ENCODE results near the gene ANO6. TPM values are rescaled to one million over a fixed set of nuclear protein-coding genes. Genes with fewer than 3 reads are reported as not detected.

The ANO6 gene
- total and polyA plus RNA-seq, 8 donors: 4.0 to 34.0 (median 17.7) TPM

GRCh38 chr12:45178771-45179170, 37.1 kb upstream of the ANO6 start:
- Histone ChIP-seq H3K4me3 (no peak overlapping the region), H3K9me3 (no peaks in the 10 kb centered on the region), H3K4me1 (no peaks in the 10 kb centered on the region), H3K27ac (no peak overlapping the region), H3K36me3 (no peaks in the 10 kb centered on the region), H3K27me3 (no peaks in the 10 kb centered on the region)
- ATAC-seq (no peak), FAIRE-seq (no peak), DNase-seq (no peak)
- TF ChIP-seq CTCF (IDR thresholded peaks at IDR 0.05): no peak
- intact Hi-C loops (cut with DNase I): no loop called here

- Histone ChIP-seq H3K36me3 (no peaks in the 10 kb centered on the region), H3K4me3 (no peak overlapping the region), H3K4me1 (no peaks in the 10 kb centered on the region), H3K9me3 (no peaks in the 10 kb centered on the region), H3K27ac (no peak overlapping the region), H3K27me3 (no peaks in the 10 kb centered on the region)
- FAIRE-seq (no peak), ATAC-seq (no peak), DNase-seq (no peak)
- intact Hi-C loops (cut with DNase I): no loop called here
- no peak for TF ChIP-seq CTCF (IDR thresholded peaks at IDR 0.05)
Observed at GRCh38 chr12:45182511-45182910, 33.4 kb upstream of the ANO6 start.

GRCh38 chr12:45183246-45183645, 32.6 kb upstream of the ANO6 start:
- 77 to 88% methylated on average over 2 of the region's 2 CpGs for WGBS, 2 donors
- ATAC-seq (no peak), DNase-seq (no peak), FAIRE-seq (no peak)
- Histone ChIP-seq H3K9me3 (no peaks in the 10 kb centered on the region), H3K36me3 (no peaks in the 10 kb centered on the region), H3K4me3 (no peak overlapping the region), H3K27ac (no peak overlapping the region), H3K27me3 (no peaks in the 10 kb centered on the region), H3K4me1 (no peaks in the 10 kb centered on the region)
- intact Hi-C loops (cut with DNase I): no loop called here
- TF ChIP-seq CTCF (IDR thresholded peaks at IDR 0.05): no peak

- 78 to 84% methylated on average over 6 of the region's 6 CpGs for WGBS, 2 donors
- FAIRE-seq: no peak
- ATAC-seq: peak in 1 of 4 donors; percentile 18
- Histone ChIP-seq H3K4me3 (no peak overlapping the region), H3K4me1 (no peaks in the 10 kb centered on the region), H3K36me3 (no peaks in the 10 kb centered on the region), H3K27ac (no peak overlapping the region), H3K27me3 (no peaks in the 10 kb centered on the region), H3K9me3 (no peaks in the 10 kb centered on the region)
- TF ChIP-seq CTCF (IDR thresholded peaks at IDR 0.05): no peak
- intact Hi-C loops (cut with DNase I): no loop called here
- DNase-seq: no peak
Observed at GRCh38 chr12:45184147-45184963, 31.5 kb upstream of the ANO6 start.

- Histone ChIP-seq H3K4me1 (no peaks in the 10 kb centered on the region), H3K36me3 (no peaks in the 10 kb centered on the region), H3K9me3 (no peaks in the 10 kb centered on the region), H3K27me3 (no peaks in the 10 kb centered on the region), H3K4me3 (no peak overlapping the region), H3K27ac (no peak overlapping the region)
- ATAC-seq (no peak), FAIRE-seq (no peak), DNase-seq (no peak)
- intact Hi-C loops (cut with DNase I): no loop called here
- TF ChIP-seq CTCF (IDR thresholded peaks at IDR 0.05): no peak
- WGBS, 2 donors: 90 to 91% methylated on average over 2 of the region's 2 CpGs
Observed at GRCh38 chr12:45186762-45187161, 29.1 kb upstream of the ANO6 start.
